Measurements from ENCODE around the gene TSC22D3.

DNA sequence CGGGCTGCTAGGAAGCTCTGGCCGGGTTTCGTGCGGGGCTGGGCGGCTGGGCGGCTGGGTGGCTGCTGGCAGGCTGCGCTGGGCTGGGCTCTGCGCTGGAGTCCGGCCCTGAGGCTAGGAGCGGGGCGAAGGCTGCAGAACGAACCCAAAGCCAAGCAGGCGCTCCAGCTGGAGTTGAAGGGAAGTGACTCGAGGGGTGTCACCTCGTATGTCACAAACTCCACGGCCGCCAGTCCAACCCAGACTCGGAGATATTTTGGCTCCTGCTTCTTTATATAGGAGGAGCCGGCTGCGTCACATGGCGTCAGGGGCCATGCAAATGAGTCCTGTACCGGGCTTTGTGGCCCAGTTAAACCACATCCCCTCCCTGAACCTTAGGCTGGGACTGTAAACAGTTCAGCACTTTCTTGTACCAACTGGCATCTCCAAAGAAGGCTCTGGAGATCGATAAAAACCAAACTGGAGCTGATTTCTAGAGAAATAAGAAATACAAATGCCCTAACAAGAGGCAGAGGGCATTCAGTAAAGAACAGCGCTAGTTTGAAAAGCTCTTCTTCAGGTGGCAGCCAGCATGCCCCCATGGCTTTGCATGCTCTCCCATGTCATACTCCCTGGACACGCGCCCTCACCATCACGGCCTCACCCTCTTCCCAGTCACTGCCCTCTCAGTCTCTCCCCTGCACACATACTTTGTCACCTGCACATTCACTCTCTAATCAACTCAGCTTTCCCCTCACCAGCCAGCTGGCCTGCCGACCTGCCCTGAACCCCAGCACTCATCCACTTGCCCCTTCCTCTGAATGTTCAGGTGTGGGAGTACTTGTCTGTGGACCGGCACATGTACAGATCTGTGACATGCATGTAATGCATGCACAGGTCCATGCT, 58.5 kb downstream of the TSC22D3 start:
- TF ChIP-seq EZH2 (IDR thresholded peaks at IDR 0.05; ENCODE audit: borderline replicate concordance, low read length), result no peak
- TF ChIP-seq, protein P1, sequence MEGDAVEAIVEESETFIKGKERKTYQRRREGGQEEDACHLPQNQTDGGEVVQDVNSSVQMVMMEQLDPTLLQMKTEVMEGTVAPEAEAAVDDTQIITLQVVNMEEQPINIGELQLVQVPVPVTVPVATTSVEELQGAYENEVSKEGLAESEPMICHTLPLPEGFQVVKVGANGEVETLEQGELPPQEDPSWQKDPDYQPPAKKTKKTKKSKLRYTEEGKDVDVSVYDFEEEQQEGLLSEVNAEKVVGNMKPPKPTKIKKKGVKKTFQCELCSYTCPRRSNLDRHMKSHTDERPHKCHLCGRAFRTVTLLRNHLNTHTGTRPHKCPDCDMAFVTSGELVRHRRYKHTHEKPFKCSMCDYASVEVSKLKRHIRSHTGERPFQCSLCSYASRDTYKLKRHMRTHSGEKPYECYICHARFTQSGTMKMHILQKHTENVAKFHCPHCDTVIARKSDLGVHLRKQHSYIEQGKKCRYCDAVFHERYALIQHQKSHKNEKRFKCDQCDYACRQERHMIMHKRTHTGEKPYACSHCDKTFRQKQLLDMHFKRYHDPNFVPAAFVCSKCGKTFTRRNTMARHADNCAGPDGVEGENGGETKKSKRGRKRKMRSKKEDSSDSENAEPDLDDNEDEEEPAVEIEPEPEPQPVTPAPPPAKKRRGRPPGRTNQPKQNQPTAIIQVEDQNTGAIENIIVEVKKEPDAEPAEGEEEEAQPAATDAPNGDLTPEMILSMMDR (IDR thresholded peaks at IDR 0.05; ENCODE audit: low read length), result no peak

Data from OCI-LY1 (cell line).